T-helper 1 cell treated with Interleukin-12 subunit alpha and Interleukin-12 subunit beta and Interleukin-4 antibody, amounts not matched to agents 30 ng/mL and 1 ng/mL, for 36 hours (primary cell): Measurements from ENCODE around the gene SETD1B. TPM values are rescaled to one million over a fixed set of nuclear protein-coding genes. Genes with fewer than 3 reads are reported as not detected.
"Not testable (repeated sequence)": the region's sequence is repeated elsewhere in the genome, so short reads cannot be mapped to it uniquely, and the experiment has no call there.

ENCODE experiments used
- intact Hi-C: fragments of 100-400 bp; cut with micrococcal nuclease; formaldehyde crosslinking; loops from one replicate; pipeline ENCODE4 v1.15.1; 2024
- total RNA-seq: library from RNA; stranded (reverse); gene quantifications from 2 replicates; pipeline ENCODE4 v1.2.3, GENCODE V29; 2022

Gene SETD1B
- total RNA-seq, result 37.5 and 38.1 TPM in 2 replicates

GRCh38 chr12:121803861-121804416 is at the start of gene SETD1B:
SETD1B (plus strand) TSS chr12:121804009; CDS start chr12:121804738, 729 bp downstream.
- intact Hi-C loops, result loop anchor here (2.0 to 5.0 kb wide), 4 partner anchors 177 to 1792 kb away; partner anchors contain the start of genes KNTC1, ORAI1, RSRC2 and ZCCHC8

GRCh38 chr12:121754836-121755235 is 49.0 kb upstream of the SETD1B start:
- intact Hi-C loops, result no loop called here

- intact Hi-C loops, result no loop called here
These were observed 48.2 kb upstream of the SETD1B start for GRCh38 chr12:121755591-121755990.

GRCh38 chr12:121758536-121758935 is 45.3 kb upstream of the SETD1B start:
- intact Hi-C loops, result not testable (repeated sequence)

- intact Hi-C loops, result no loop called here
These were observed 41.5 kb upstream of the SETD1B start for GRCh38 chr12:121762269-121762668.

GRCh38 chr12:121764808-121765207 is 39.0 kb upstream of the SETD1B start:
- intact Hi-C loops, result no loop called here

GRCh38 chr12:121765573-121765972 is 38.2 kb upstream of the SETD1B start:
- intact Hi-C loops, result no loop called here

- intact Hi-C loops, result no loop called here
These were observed 37.3 kb upstream of the SETD1B start for GRCh38 chr12:121766290-121767039.

GRCh38 chr12:121767525-121768016 is 36.2 kb upstream of the SETD1B start:
- intact Hi-C loops, result no loop called here

GRCh38 chr12:121769297-121769830 is 34.4 kb upstream of the SETD1B start:
- intact Hi-C loops, result no loop called here

GRCh38 chr12:121769831-121770301 is 33.9 kb upstream of the SETD1B start:
- intact Hi-C loops, result loop anchor here (5.0 kb wide), 1 partner anchor 268 kb away; no protein-coding TSS in a partner anchor

GRCh38 chr12:121770388-121770787 is 33.4 kb upstream of the SETD1B start:
- intact Hi-C loops, result loop anchor here (5.0 kb wide), 1 partner anchor 268 kb away; no protein-coding TSS in a partner anchor

GRCh38 chr12:121770813-121771625 is 32.8 kb upstream of the SETD1B start:
- intact Hi-C loops, result loop anchor here (5.0 kb wide), 1 partner anchor 269 kb away; no protein-coding TSS in a partner anchor

GRCh38 chr12:121773011-121773777 is 30.6 kb upstream of the SETD1B start:
- intact Hi-C loops, result loop anchor here (1.0 to 5.0 kb wide), 6 partner anchors 39 to 271 kb away; partner anchors contain the start of genes PSMD9 and TMEM120B

GRCh38 chr12:121774968-121775474 is 28.8 kb upstream of the SETD1B start:
- intact Hi-C loops, result loop anchor here (5.0 kb wide), 1 partner anchor 273 kb away; no protein-coding TSS in a partner anchor

- intact Hi-C loops, result no loop called here
These were observed 28.3 kb upstream of the SETD1B start for GRCh38 chr12:121775501-121775900.

- intact Hi-C loops, result loop anchor here (1.0 kb wide), 2 partner anchors 8 to 18 kb away; no protein-coding TSS in a partner anchor
These were observed 27.4 kb upstream of the SETD1B start for GRCh38 chr12:121776190-121777098.

GRCh38 chr12:121778567-121779421 is 25.0 kb upstream of the SETD1B start:
- intact Hi-C loops, result no loop called here
